NCI-H2029 (cell line): ENCODE data around the gene GRIK1.

Experiments used
- DNase-seq: peaks from one replicate; lab custom pipeline; 2025; lab: John Stamatoyannopoulos, UW

The GRIK1 gene

GRCh38 chr21:29909571-29909970 is 30.2 kb downstream of the GRIK1 start:
- no peak for DNase-seq

- no peak for DNase-seq
Measured at GRCh38 chr21:29904359-29905282, 35.2 kb downstream of the GRIK1 start.

GRCh38 chr21:29896884-29897283 is 42.9 kb downstream of the GRIK1 start:
- DNase-seq = no peak

- DNase-seq = peak; percentile 66
Measured at GRCh38 chr21:29893687-29894086, 46.1 kb downstream of the GRIK1 start.

- no peak for DNase-seq
Measured at GRCh38 chr21:29892379-29892778, 47.4 kb downstream of the GRIK1 start.

- no peak for DNase-seq
Measured at GRCh38 chr21:29888437-29888836, 51.4 kb downstream of the GRIK1 start.

- DNase-seq = no peak
Measured at GRCh38 chr21:29887313-29888009, 52.3 kb downstream of the GRIK1 start.

- no peak for DNase-seq
Measured at GRCh38 chr21:29885491-29885890, 54.3 kb downstream of the GRIK1 start.

- DNase-seq = no peak
Measured at GRCh38 chr21:29875873-29876272, 63.9 kb downstream of the GRIK1 start.

- no peak for DNase-seq
Measured at GRCh38 chr21:29875036-29875716, 64.6 kb downstream of the GRIK1 start.

- no peak for DNase-seq
Measured at GRCh38 chr21:29873908-29874307, 65.9 kb downstream of the GRIK1 start.

- DNase-seq = no peak
Measured at GRCh38 chr21:29870814-29871213, 69.0 kb downstream of the GRIK1 start.

GRCh38 chr21:29867796-29868195 is 72.0 kb downstream of the GRIK1 start:
- no peak for DNase-seq

- DNase-seq = no peak
Measured at GRCh38 chr21:29860346-29860745, 79.5 kb downstream of the GRIK1 start.

- no peak for DNase-seq
Measured at GRCh38 chr21:29857150-29857549, 82.6 kb downstream of the GRIK1 start.

- no peak for DNase-seq
Measured at GRCh38 chr21:29854795-29855194, 85.0 kb downstream of the GRIK1 start.

- DNase-seq = no peak
Measured at GRCh38 chr21:29851611-29852010, 88.2 kb downstream of the GRIK1 start.

- peak; percentile 75 for DNase-seq
Measured at GRCh38 chr21:29849735-29850176, 90.0 kb downstream of the GRIK1 start.

GRCh38 chr21:29843804-29844203 is 96.0 kb downstream of the GRIK1 start:
- no peak for DNase-seq

GRCh38 chr21:29834617-29835016 is 105.2 kb downstream of the GRIK1 start:
- DNase-seq = no peak

- DNase-seq = no peak
Measured at GRCh38 chr21:29832217-29832616, 107.6 kb downstream of the GRIK1 start.

- DNase-seq = no peak
Measured at GRCh38 chr21:29829564-29830275, 110.1 kb downstream of the GRIK1 start.
